Measurements from ENCODE around the gene SLC39A2.

DNA sequence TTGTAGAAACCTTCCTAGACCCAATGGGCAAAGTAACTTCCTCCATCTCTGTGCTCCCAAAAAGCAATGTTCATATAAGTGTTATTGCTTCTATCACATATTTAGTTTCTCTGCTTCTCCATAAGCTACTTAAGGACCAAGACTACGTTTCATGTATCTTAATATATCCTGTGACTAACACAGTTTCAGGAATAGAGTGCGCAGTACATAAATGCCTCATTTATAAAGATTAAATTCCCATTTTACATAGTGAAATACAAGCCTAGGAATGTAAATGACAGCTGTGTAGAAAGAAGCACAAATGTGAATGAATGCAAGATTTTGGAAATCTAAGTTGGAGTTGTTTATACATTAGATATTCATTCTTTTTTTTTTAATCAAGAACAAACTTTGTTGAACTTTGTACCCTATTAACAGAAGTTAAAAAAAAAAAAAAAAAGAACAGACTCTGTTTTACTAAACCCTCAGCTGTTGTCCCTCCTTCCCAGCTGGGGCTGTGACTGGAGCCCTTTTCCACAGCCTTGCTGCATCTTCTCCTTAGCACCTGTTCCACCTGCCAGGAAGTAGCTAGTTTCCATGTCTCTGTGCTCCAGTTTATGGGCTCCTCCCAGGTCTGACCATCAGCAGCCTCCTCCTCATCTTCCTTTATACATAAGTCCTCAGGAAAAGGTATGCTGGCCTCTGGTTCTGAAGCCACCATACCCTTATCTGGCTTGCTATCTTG is 16.3 kb upstream of the SLC39A2 start:
- TF ChIP-seq, protein P1, sequence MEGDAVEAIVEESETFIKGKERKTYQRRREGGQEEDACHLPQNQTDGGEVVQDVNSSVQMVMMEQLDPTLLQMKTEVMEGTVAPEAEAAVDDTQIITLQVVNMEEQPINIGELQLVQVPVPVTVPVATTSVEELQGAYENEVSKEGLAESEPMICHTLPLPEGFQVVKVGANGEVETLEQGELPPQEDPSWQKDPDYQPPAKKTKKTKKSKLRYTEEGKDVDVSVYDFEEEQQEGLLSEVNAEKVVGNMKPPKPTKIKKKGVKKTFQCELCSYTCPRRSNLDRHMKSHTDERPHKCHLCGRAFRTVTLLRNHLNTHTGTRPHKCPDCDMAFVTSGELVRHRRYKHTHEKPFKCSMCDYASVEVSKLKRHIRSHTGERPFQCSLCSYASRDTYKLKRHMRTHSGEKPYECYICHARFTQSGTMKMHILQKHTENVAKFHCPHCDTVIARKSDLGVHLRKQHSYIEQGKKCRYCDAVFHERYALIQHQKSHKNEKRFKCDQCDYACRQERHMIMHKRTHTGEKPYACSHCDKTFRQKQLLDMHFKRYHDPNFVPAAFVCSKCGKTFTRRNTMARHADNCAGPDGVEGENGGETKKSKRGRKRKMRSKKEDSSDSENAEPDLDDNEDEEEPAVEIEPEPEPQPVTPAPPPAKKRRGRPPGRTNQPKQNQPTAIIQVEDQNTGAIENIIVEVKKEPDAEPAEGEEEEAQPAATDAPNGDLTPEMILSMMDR (IDR thresholded peaks at IDR 0.05 in 4 of 5, conservative IDR thresholded peaks at IDR 0.05 in 1 of 5): no peak
- TF ChIP-seq POLR2A (IDR thresholded peaks at IDR 0.05): no peak
